Measurements from ENCODE around the gene PLB1. TPM values are rescaled to one million over a fixed set of nuclear protein-coding genes. Genes with fewer than 3 reads are reported as not detected.

The PLB1 gene
- total RNA-seq, 1 donor from 2014 or later, result 0.64 TPM

GRCh38 chr2:28497206-28497605, 1.3 kb downstream of the PLB1 start:
- TF ChIP-seq CTCF (IDR thresholded peaks at IDR 0.05), result no peak
- no peaks in the 10 kb centered on the region for H3K9me3 Mint-ChIP-seq (ENCODE audit: unreplicated experiment)

GRCh38 chr2:28499282-28499681, 3.4 kb downstream of the PLB1 start:
- Mint-ChIP-seq H3K4me1 (ENCODE audit: unreplicated experiment) (no peaks in the 10 kb centered on the region), H3K4me3 (ENCODE audit: unreplicated experiment) (no peak overlapping the region), H3K27ac (ENCODE audit: unreplicated experiment) (no peak overlapping the region), H3K36me3 (ENCODE audit: unreplicated experiment) (peaks cover 3% of the 10 kb centered on the region), H3K9me3 (ENCODE audit: unreplicated experiment) (no peaks in the 10 kb centered on the region), H3K27me3 (ENCODE audit: unreplicated experiment) (peaks cover 68% of the 10 kb centered on the region)
- no peak for DNase-seq (ENCODE audit: extremely low spot score, unreplicated experiment)
- TF ChIP-seq CTCF (IDR thresholded peaks at IDR 0.05), result no peak

More at GRCh38 chr2:28497206-28497605, 1.3 kb downstream of the PLB1 start:
- Mint-ChIP-seq H3K27ac (ENCODE audit: unreplicated experiment) (no peak overlapping the region), H3K27me3 (ENCODE audit: unreplicated experiment) (peaks cover 67% of the 10 kb centered on the region), H3K4me1 (ENCODE audit: unreplicated experiment) (no peaks in the 10 kb centered on the region), H3K4me3 (ENCODE audit: unreplicated experiment) (no peak overlapping the region), H3K36me3 (ENCODE audit: unreplicated experiment) (no peaks in the 10 kb centered on the region)
- peak; percentile 62 for DNase-seq (ENCODE audit: extremely low spot score, unreplicated experiment)

GRCh38 chr2:28505361-28505760, 9.5 kb downstream of the PLB1 start:
- H3K9me3 Mint-ChIP-seq (ENCODE audit: unreplicated experiment), result no peaks in the 10 kb centered on the region
- no peak for TF ChIP-seq CTCF (IDR thresholded peaks at IDR 0.05)

GRCh38 chr2:28506112-28506910, 10.5 kb downstream of the PLB1 start:
- Mint-ChIP-seq H3K27ac (ENCODE audit: unreplicated experiment) (no peak overlapping the region), H3K27me3 (ENCODE audit: unreplicated experiment) (peaks cover 55% of the 10 kb centered on the region), H3K36me3 (ENCODE audit: unreplicated experiment) (peaks cover 3% of the 10 kb centered on the region), H3K4me3 (ENCODE audit: unreplicated experiment) (no peak overlapping the region), H3K4me1 (ENCODE audit: unreplicated experiment) (no peaks in the 10 kb centered on the region), H3K9me3 (ENCODE audit: unreplicated experiment) (peaks cover under 1% of the 10 kb centered on the region)
- TF ChIP-seq CTCF (IDR thresholded peaks at IDR 0.05), result no peak
- no peak for DNase-seq (ENCODE audit: extremely low spot score, unreplicated experiment)

More at GRCh38 chr2:28505361-28505760, 9.5 kb downstream of the PLB1 start:
- Mint-ChIP-seq H3K27me3 (ENCODE audit: unreplicated experiment) (peaks cover 63% of the 10 kb centered on the region), H3K27ac (ENCODE audit: unreplicated experiment) (no peak overlapping the region), H3K4me1 (ENCODE audit: unreplicated experiment) (no peaks in the 10 kb centered on the region), H3K36me3 (ENCODE audit: unreplicated experiment) (peaks cover 3% of the 10 kb centered on the region), H3K4me3 (ENCODE audit: unreplicated experiment) (no peak overlapping the region)
- no peak for DNase-seq (ENCODE audit: extremely low spot score, unreplicated experiment)

All from osteocyte (in vitro differentiated cells).